Subcutaneous adipose tissue (tissue), 4 donors: ENCODE data around the gene PKN1. TPM values are rescaled to one million over a fixed set of nuclear protein-coding genes. Genes with fewer than 3 reads are reported as not detected.

Experiments used
- total RNA-seq, 4 donors: library from RNA; depleted of rRNA; stranded (reverse); fragments of >200 nt; gene quantifications; one replicate each; pipeline ENCODE4 v1.1.0, GENCODE V29; 2016
- TF ChIP-seq, protein P1 (sequence below): fragments of 450-650 bp; IDR thresholded peaks from one replicate; pipeline ENCODE4 v1.5.1; 2016; ENCODE audit warnings: low read depth, mild to moderate bottlenecking, control low read depth, antibody characterized with exemption, moderate library complexity

PKN1 gene
- total RNA-seq, 4 donors from 2014 or later = 47.8 to 136 (median 75.8) TPM

- TF ChIP-seq, protein P1, sequence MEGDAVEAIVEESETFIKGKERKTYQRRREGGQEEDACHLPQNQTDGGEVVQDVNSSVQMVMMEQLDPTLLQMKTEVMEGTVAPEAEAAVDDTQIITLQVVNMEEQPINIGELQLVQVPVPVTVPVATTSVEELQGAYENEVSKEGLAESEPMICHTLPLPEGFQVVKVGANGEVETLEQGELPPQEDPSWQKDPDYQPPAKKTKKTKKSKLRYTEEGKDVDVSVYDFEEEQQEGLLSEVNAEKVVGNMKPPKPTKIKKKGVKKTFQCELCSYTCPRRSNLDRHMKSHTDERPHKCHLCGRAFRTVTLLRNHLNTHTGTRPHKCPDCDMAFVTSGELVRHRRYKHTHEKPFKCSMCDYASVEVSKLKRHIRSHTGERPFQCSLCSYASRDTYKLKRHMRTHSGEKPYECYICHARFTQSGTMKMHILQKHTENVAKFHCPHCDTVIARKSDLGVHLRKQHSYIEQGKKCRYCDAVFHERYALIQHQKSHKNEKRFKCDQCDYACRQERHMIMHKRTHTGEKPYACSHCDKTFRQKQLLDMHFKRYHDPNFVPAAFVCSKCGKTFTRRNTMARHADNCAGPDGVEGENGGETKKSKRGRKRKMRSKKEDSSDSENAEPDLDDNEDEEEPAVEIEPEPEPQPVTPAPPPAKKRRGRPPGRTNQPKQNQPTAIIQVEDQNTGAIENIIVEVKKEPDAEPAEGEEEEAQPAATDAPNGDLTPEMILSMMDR = no peak
These were observed 42.4 kb downstream of the PKN1 start, which contains the start of gene PTGER1 for GRCh38 chr19:14475251-14476073. Gene PTGER1, minus strand, starts transcription at chr19:14475354. Its CDS starts 1,034 bp downstream, at chr19:14474320.

- TF ChIP-seq, protein P1 = no peak
These were observed 43.2 kb downstream of the PKN1 start for GRCh38 chr19:14476327-14476672.

GRCh38 chr19:14476673-14477401 is 43.7 kb downstream of the PKN1 start:
- TF ChIP-seq, protein P1 = no peak

- TF ChIP-seq, protein P1 = no peak
These were observed 44.5 kb downstream of the PKN1 start for GRCh38 chr19:14477418-14478112.

DNA sequence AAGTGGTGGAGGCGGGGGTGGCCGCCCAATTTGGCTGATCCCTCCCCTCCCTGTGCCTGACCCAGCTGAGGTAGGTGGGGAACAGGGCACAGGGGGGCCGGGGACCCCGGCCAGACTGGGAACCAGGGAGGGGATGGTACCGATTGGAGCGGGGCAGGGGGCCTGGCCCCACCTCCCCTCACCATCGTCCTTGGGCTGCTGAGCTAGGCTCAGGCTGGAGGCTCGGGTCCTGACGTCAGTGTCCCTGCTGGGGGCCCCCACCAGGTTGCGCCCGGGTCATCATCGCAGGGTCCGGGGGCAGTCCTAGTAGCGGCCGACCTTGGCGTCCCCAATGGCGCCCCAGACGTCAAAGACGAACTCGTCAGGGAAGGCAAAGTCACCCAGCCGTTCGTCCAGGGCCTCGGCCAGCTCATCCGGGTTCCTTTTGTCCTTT is 45.0 kb downstream of the PKN1 start:
- TF ChIP-seq, protein P1 = no peak

DNA sequence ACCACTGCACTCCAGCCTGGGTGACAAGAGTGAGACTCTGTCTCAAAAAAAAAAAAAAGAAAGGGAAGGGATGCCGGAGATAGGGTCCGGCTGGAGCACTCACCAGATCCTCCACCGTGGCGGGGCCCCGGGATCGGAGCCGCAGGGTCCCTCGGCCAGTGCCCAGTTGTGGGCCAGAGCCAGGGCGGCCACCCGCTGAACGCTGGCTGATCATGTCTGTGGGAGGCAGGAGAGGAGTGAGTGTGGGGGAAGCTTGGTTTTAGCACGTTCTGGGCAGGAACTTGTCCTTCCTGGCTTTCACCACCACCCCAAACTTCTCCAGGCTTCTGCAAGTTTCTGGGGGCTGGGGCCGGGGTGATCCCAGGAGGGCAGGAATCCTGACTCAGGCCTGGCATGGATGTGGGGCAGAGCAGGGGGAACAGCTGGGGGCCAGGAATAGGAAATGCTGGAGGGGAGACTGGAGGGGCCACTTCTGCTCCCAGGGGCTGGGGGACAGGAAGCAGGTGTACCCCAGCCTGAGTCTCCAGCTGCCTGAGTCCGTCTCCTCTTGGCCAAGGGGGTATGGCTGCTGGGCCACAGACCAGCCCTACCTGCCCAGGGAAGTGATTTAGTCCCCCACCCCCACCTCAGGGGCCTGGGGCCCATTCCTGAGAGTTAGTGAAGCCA is 46.3 kb downstream of the PKN1 start:
- TF ChIP-seq, protein P1 = no peak
